A673 (cell line): ENCODE measurements around the gene ZFP36L2. TPM values are rescaled to one million over a fixed set of nuclear protein-coding genes. Genes with fewer than 3 reads are reported as not detected.

Source experiments
- BruUV-seq: library from RNA; stranded (reverse); fragments of 400-500 nt; replicated peaks from 2 replicates; lab custom pipeline; 2021; lab: Mats Ljungman, UMichigan
- CTCF ChIA-PET: fragments of 300-600 bp; sonication (Branson Sonifier 250); formaldehyde crosslinking; loops from one replicate; lab custom pipeline; 2022; ENCODE audit warnings: antibody characterized with exemption; lab: Charles Lee
- POLR2A ChIA-PET: fragments of 300-600 bp; sonication (Branson Sonifier 250); formaldehyde crosslinking; loops from one replicate; lab custom pipeline; 2022; ENCODE audit warnings: antibody characterized with exemption; ENCODE audit not compliant: low non-redundant PET; lab: Charles Lee
- DNase-seq: peaks from one replicate; pipeline ENCODE4 v3.0.0-alpha.2; 2015; ENCODE audit warnings: low spot score
- H3K27ac ChIP-seq: fragments of 200-600 bp; sonication (generic); 2 replicates; pipeline ENCODE4 v1.5.1; 2016; ENCODE audit warnings: mixed run types, low read depth, mild to moderate bottlenecking, mixed read lengths, antibody characterized with exemption, low read length; ENCODE audit not compliant: poor library complexity, severe bottlenecking
- H3K27me3 ChIP-seq: fragments of 200-600 bp; sonication (generic); replicated peaks from 2 replicates; pipeline ENCODE4 v1.6.1; 2017; ENCODE audit warnings: mixed run types, low read depth, mild to moderate bottlenecking, mixed read lengths, antibody characterized with exemption, low read length; ENCODE audit not compliant: insufficient read depth, poor library complexity
- H3K36me3 ChIP-seq: fragments of 200-600 bp; sonication (generic); 2 replicates; pipeline ENCODE4 v1.6.1; 2016; ENCODE audit warnings: mixed run types, mild to moderate bottlenecking, mixed read lengths, antibody characterized with exemption, low read length; ENCODE audit not compliant: insufficient read depth, poor library complexity, severe bottlenecking
- H3K4me1 ChIP-seq: fragments of 200-600 bp; sonication (generic); 2 replicates; pipeline ENCODE4 v1.6.1; 2017; ENCODE audit warnings: mixed run types, mild to moderate bottlenecking, mixed read lengths, antibody characterized with exemption, low read length; ENCODE audit not compliant: insufficient read depth, poor library complexity, severe bottlenecking
- H3K4me3 ChIP-seq: fragments of 200-600 bp; sonication (generic); 2 replicates; pipeline ENCODE4 v1.5.1; 2016; ENCODE audit warnings: low read depth, mixed run types, mild to moderate bottlenecking, mixed read lengths, low read length; ENCODE audit not compliant: poor library complexity, severe bottlenecking
- H3K9me3 ChIP-seq: fragments of 200-600 bp; sonication (generic); 2 replicates; pipeline ENCODE4 v1.6.1; 2016; ENCODE audit warnings: mixed run types, low read depth, mild to moderate bottlenecking, mixed read lengths, antibody characterized with exemption, low read length; ENCODE audit not compliant: poor library complexity, severe bottlenecking
- EZH2 ChIP-seq: fragments of 200-600 bp; sonication (generic); IDR thresholded peaks from 2 replicates; pipeline ENCODE4 v1.6.1; 2017; ENCODE audit warnings: borderline replicate concordance, low read depth, mild to moderate bottlenecking, mixed read lengths, antibody characterized with exemption, low read length; ENCODE audit not compliant: poor library complexity, severe bottlenecking
- intact Hi-C: fragments of 100-400 bp; cut with micrococcal nuclease; formaldehyde crosslinking; loops from one replicate; pipeline ENCODE4 v1.10.0; 2022; ENCODE audit not compliant: unreplicated experiment
- total RNA-seq: library from RNA; stranded (reverse); gene quantifications from 2 replicates; pipeline ENCODE4 v1.2.3, GENCODE V29; 2021
- TF ChIP-seq, protein P1 (sequence below): fragments of 300-800, 200-600 bp; sonication (generic); conservative IDR thresholded peaks from 2 replicates; pipeline ENCODE4 v1.5.1; 2017; ENCODE audit warnings: low read depth, mild to moderate bottlenecking, antibody characterized with exemption, low read length, moderate library complexity, mixed read lengths

ZFP36L2 gene
- total RNA-seq, 1 experiment from 2014 or later: 23.4 TPM

- ChIA-PET POLR2A (no interaction called here), CTCF (interaction anchor here (0.6 to 3.4 kb wide), 2 partner anchors 242 to 252 kb away, joined by 9 to 14 read pairs; no protein-coding TSS in a partner anchor)
- TF ChIP-seq, protein P1, sequence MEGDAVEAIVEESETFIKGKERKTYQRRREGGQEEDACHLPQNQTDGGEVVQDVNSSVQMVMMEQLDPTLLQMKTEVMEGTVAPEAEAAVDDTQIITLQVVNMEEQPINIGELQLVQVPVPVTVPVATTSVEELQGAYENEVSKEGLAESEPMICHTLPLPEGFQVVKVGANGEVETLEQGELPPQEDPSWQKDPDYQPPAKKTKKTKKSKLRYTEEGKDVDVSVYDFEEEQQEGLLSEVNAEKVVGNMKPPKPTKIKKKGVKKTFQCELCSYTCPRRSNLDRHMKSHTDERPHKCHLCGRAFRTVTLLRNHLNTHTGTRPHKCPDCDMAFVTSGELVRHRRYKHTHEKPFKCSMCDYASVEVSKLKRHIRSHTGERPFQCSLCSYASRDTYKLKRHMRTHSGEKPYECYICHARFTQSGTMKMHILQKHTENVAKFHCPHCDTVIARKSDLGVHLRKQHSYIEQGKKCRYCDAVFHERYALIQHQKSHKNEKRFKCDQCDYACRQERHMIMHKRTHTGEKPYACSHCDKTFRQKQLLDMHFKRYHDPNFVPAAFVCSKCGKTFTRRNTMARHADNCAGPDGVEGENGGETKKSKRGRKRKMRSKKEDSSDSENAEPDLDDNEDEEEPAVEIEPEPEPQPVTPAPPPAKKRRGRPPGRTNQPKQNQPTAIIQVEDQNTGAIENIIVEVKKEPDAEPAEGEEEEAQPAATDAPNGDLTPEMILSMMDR: no peak
- no peak for TF ChIP-seq EZH2
- Histone ChIP-seq H3K4me1 (peaks cover 27% of the 10 kb centered on the region), H3K27ac (peak overlapping the region; percentile 98), H3K9me3 (no peaks in the 10 kb centered on the region), H3K27me3 (no peaks in the 10 kb centered on the region), H3K4me3 (peak overlapping the region; percentile 98), H3K36me3 (peaks cover 14% of the 10 kb centered on the region)
- no peak for DNase-seq
- intact Hi-C loops: loop anchor here (1.0 to 10.0 kb wide), 8 partner anchors 101 to 399 kb away; no protein-coding TSS in a partner anchor
- BruUV-seq: no TSS peak
Measured at GRCh38 chr2:43227830-43228281, 1.4 kb upstream of the ZFP36L2 start.

GRCh38 chr2:43226955-43227829, 786 bp upstream of the ZFP36L2 start:
- no TSS peak for BruUV-seq
- CTCF ChIA-PET: interaction anchor here (0.5 to 3.4 kb wide), 4 partner anchors 241 to 431 kb away, joined by 3 to 14 read pairs (median 7); no protein-coding TSS in a partner anchor
- H3K9me3 ChIP-seq: no peaks in the 10 kb centered on the region
- TF ChIP-seq, protein P1: peak; percentile 44
- TF ChIP-seq EZH2: no peak
- POLR2A ChIA-PET: interaction anchor here (0.7 kb wide), 1 partner anchor 486 kb away, joined by 4 read pairs; no protein-coding TSS in a partner anchor
- DNase-seq: peak; percentile 72
- peak overlapping the region; percentile 98 for H3K4me3 ChIP-seq
- H3K27me3 ChIP-seq: no peaks in the 10 kb centered on the region
- intact Hi-C loops: loop anchor here (1.0 to 10.0 kb wide), 4 partner anchors 185 to 372 kb away; no protein-coding TSS in a partner anchor
- H3K4me1 ChIP-seq: peaks cover 34% of the 10 kb centered on the region
- H3K36me3 ChIP-seq: peaks cover 19% of the 10 kb centered on the region
- H3K27ac ChIP-seq: peak overlapping the region; percentile 98

- Histone ChIP-seq H3K27me3 (no peaks in the 10 kb centered on the region), H3K36me3 (peaks cover 19% of the 10 kb centered on the region), H3K4me1 (peaks cover 45% of the 10 kb centered on the region), H3K27ac (peak overlapping the region; percentile 98), H3K4me3 (peak overlapping the region; percentile 98), H3K9me3 (no peaks in the 10 kb centered on the region)
- intact Hi-C loops: loop anchor here (5.0 to 10.0 kb wide), 3 partner anchors 184 to 371 kb away; no protein-coding TSS in a partner anchor
- DNase-seq: peak; percentile 68
- ChIA-PET POLR2A (no interaction called here), CTCF (interaction anchor here (0.5 to 3.4 kb wide), 2 partner anchors 250 to 430 kb away, joined by 3 to 14 read pairs; no protein-coding TSS in a partner anchor)
- BruUV-seq: no TSS peak
- no peak for TF ChIP-seq EZH2
- TF ChIP-seq, protein P1: no peak
Measured at GRCh38 chr2:43225788-43226557, 433 bp downstream of the ZFP36L2 start.
